Suprapubic skin (tissue), 4 donors: ENCODE measurements around the gene NOX3.

Source experiments
- EP300 ChIP-seq: sonication (generic); formaldehyde crosslinking; IDR thresholded peaks from one replicate; pipeline ENCODE4 v1.6.1; 2017; ENCODE audit warnings: antibody characterized with exemption
- POLR2A ChIP-seq, 2 donors: fragments of 450-650 bp; IDR thresholded peaks; one replicate each; pipeline ENCODE4 v1.6.1; 2017; ENCODE audit warnings: antibody characterized with exemption in 2 of 2, mild to moderate bottlenecking in 2 of 2, moderate library complexity in 2 of 2
- POLR2AphosphoS5 ChIP-seq, 3 donors: sonication (generic); formaldehyde crosslinking; IDR thresholded peaks; one replicate each; pipeline ENCODE4 v1.6.1; 2017; ENCODE audit warnings: antibody characterized with exemption in 3 of 3
- TF ChIP-seq, protein P1 (sequence below), 2 donors: fragments of 200-600 bp in 1 of 2; fragments of 450-650 bp in 1 of 2; sonication (generic) in 1 of 2; IDR thresholded peaks; one replicate each; pipeline ENCODE4 v1.5.1; 2016 to 2019; ENCODE audit warnings: antibody characterized with exemption in 2 of 2, mild to moderate bottlenecking in 1 of 2, moderate library complexity in 1 of 2

DNA sequence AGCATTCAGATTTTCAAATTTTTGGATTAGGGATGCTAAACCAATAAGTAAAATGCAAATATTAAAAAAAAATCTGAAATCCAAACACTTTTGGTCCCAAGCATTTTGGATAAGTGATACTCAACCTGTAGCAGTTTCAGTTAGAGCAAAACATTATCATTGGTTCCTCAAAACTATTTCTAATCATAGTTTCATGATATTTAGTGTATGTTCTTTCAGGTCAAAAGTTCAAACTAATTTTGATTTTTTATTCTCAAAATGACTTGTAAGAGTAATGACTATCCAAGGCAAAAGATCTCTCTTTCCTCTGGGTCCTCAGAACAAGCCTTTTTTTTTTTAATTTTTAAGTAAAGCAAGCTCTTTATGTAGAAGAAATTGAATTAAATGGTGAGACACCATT is 77.4 kb downstream of the NOX3 start:
- TF ChIP-seq POLR2A (IDR thresholded peaks at IDR 0.05) (no peak), POLR2AphosphoS5 (IDR thresholded peaks at IDR 0.05) (no peak), EP300 (no peak)
- TF ChIP-seq, protein P1, sequence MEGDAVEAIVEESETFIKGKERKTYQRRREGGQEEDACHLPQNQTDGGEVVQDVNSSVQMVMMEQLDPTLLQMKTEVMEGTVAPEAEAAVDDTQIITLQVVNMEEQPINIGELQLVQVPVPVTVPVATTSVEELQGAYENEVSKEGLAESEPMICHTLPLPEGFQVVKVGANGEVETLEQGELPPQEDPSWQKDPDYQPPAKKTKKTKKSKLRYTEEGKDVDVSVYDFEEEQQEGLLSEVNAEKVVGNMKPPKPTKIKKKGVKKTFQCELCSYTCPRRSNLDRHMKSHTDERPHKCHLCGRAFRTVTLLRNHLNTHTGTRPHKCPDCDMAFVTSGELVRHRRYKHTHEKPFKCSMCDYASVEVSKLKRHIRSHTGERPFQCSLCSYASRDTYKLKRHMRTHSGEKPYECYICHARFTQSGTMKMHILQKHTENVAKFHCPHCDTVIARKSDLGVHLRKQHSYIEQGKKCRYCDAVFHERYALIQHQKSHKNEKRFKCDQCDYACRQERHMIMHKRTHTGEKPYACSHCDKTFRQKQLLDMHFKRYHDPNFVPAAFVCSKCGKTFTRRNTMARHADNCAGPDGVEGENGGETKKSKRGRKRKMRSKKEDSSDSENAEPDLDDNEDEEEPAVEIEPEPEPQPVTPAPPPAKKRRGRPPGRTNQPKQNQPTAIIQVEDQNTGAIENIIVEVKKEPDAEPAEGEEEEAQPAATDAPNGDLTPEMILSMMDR (IDR thresholded peaks at IDR 0.05) = no peak
